Measurements from ENCODE around the gene CRP. TPM values are rescaled to one million over a fixed set of nuclear protein-coding genes. Genes with fewer than 3 reads are reported as not detected.

Gene CRP, protein sequence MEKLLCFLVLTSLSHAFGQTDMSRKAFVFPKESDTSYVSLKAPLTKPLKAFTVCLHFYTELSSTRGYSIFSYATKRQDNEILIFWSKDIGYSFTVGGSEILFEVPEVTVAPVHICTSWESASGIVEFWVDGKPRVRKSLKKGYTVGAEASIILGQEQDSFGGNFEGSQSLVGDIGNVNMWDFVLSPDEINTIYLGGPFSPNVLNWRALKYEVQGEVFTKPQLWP
- total RNA-seq (2011; cell fraction: chromatin; rRNA removed; ENCODE audit: low replicate concordance): not detected in 2 replicates
- not detected in 2 replicates for total RNA-seq (2011; cell fraction: nucleolus; rRNA removed)
- total RNA-seq (2011; cell fraction: nucleoplasm; rRNA removed): not detected in 2 replicates
- total RNA-seq (2014; rRNA removed): not detected in 2 replicates
- not detected in 2 replicates for total RNA-seq (2014; rRNA removed; fragmentation: Illumina TruSeq; extraction: Trizol)
- not detected in 2 replicates for total RNA-seq (2015; rRNA removed; fragmentation: Illumina TruSeq; extraction: Trizol)
- total RNA-seq (2021): 0.69 and 0.98 TPM in 2 replicates
- polyA plus RNA-seq (2011; rRNA removed): not detected in 2 replicates
- not detected in 2 replicates for polyA plus RNA-seq (2011; cell fraction: cytosol; rRNA removed)
- polyA plus RNA-seq (2011; cell fraction: nucleus; rRNA removed): not detected in 2 replicates
- not detected in 2 replicates for polyA plus RNA-seq (2012)
- not detected in 2 replicates for polyA plus RNA-seq (2014; fragmentation: Illumina TruSeq; extraction: Trizol)
- not detected for polyA plus RNA-seq (2014; fragmentation: Nextera tagmentation; extraction: Ambion mirVana)
- not detected in 2 replicates for polyA plus RNA-seq (2014; rRNA removed)
- polyA minus RNA-seq (2011; rRNA and poly(A)+ RNA removed): not detected in 2 replicates
- not detected in 2 replicates for polyA minus RNA-seq (2011; cell fraction: cytosol; rRNA and poly(A)+ RNA removed)
- polyA minus RNA-seq (2011; cell fraction: nucleus; rRNA and poly(A)+ RNA removed): not detected in 2 replicates
- Bru-seq, nascent RNA: not detected
- BruChase-seq, experiment 1, labeled RNA remaining after a 2-hour chase: not detected
- BruChase-seq, experiment 2, labeled RNA remaining after a 6-hour chase: not detected
- long read RNA-seq, experiment 1: 0 reads
- long read RNA-seq, experiment 2: 0 reads
- long read RNA-seq, experiment 3: 0 reads

DNA sequence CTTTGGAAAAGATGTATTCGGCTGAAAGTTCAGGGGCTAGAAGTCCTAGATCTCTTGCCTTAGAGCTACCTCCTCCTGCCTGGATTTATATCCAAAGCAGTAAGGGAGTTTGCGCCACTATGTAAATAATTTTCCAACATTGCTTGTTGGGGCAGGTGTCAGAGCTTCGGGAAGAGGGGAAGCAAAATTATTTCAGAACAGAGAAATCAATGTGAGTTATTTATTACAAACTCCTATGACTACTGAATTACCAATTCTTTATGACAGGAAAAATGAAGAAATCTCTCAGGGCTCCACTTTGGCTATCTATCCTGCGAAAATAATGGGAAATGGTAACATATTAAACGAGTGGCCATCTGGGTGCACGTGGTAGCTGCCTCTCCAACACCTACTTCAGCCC lies at the start of gene CRP:
TSS of gene CRP (minus strand) at position 61 of the 400 bp plus-strand sequence. CDS start 104 bp downstream, outside the sequence.
- Histone ChIP-seq H3K79me2 (ENCODE audit: control insufficient read depth, insufficient read depth, low read length) (no peaks in the 10 kb centered on the region), H3K4me2 (ENCODE audit: insufficient read depth, low read length) (no peak within 1 kb of the TSS), H3K27ac (ENCODE audit: extremely low read depth, low read depth, low read length) (no peak within 1 kb of the TSS), H3K4me3 (no peak within 1 kb of the TSS), H2AFZ (ENCODE audit: low read depth, low read length) (no peak within 1 kb of the TSS), H3K4me1 (replicated peaks in 1 of 2; ENCODE audit: control insufficient read depth in 2 of 2, insufficient read depth in 2 of 2, low read length in 2 of 2) (no peaks in the 10 kb centered on the region), H3K9me3 (replicated peaks; ENCODE audit: control insufficient read depth, insufficient read depth, low read depth, low read length) (no peaks in the 10 kb centered on the region), H3K9ac (ENCODE audit: insufficient read depth in 1 of 2, low read depth in 2 of 2, low read length in 2 of 2) (no peak within 1 kb of the TSS), H4K20me1 (replicated peaks; ENCODE audit: control insufficient read depth, insufficient read depth, low read length) (no peaks in the 10 kb centered on the region), H3K27me3 (ENCODE audit: control insufficient read depth in 2 of 2, insufficient read depth in 2 of 2, low read length in 2 of 2) (no peaks in the 10 kb centered on the region), H3K36me3 (ENCODE audit: control insufficient read depth, insufficient read depth, low read length) (no peaks in the 10 kb centered on the region), H3K9me1 (ENCODE audit: control insufficient read depth, insufficient read depth, low read length) (no peaks in the 10 kb centered on the region)
- in situ Hi-C loops (cut with MboI) (no loop called here), intact Hi-C loops (cut with micrococcal nuclease) (no loop called here)
- ChIA-PET POLR2A (no interaction called here), CTCF (ENCODE audit: low intra/inter-chr PET ratio) (no interaction called here)
- 0% methylated on average over 6 of the region's 6 CpGs for WGBS (ENCODE audit: insufficient coverage, low coverage, missing lambda C conversion rate)
- DNase-seq (ENCODE audit: extremely low read depth in 1 of 4, low spot score in 3 of 4): no peak
- no peak for ATAC-seq
- BruUV-seq (replicated peaks): no TSS peak
- no peak for FAIRE-seq
- TF ChIP-seq POLR3G (IDR thresholded peaks at IDR 0.05; ENCODE audit: extremely low read depth, insufficient read length, insufficient replicate concordance): no peak
- no peak for TF ChIP-seq PHF8 (IDR thresholded peaks at IDR 0.05; ENCODE audit: borderline replicate concordance, low read length)
- no peak for TF ChIP-seq GTF2B (IDR thresholded peaks at IDR 0.05; ENCODE audit: extremely low read depth, insufficient read length)
- TF ChIP-seq CHD7 (IDR thresholded peaks at IDR 0.05; ENCODE audit: low read depth, low read length): no peak
- TF ChIP-seq HES1 (IDR thresholded peaks at IDR 0.05; ENCODE audit: low read depth): no peak

All from K562 (cell line).